Erythroblast (primary cell): ENCODE data around the gene NRL.
A peak's percentile ranks its signal among the peaks of the same experiment; 100 is the strongest.

Experiments used
- GATA1 ChIP-seq: IDR thresholded peaks from 2 replicates; pipeline ENCODE4 v1.6.1; 2011; ENCODE audit warnings: low read depth, mild to moderate bottlenecking, control low read depth, low read length, moderate library complexity
- POLR2A ChIP-seq: IDR thresholded peaks from 2 replicates; pipeline ENCODE4 v1.6.1; 2011; ENCODE audit warnings: mild to moderate bottlenecking, low read length

DNA sequence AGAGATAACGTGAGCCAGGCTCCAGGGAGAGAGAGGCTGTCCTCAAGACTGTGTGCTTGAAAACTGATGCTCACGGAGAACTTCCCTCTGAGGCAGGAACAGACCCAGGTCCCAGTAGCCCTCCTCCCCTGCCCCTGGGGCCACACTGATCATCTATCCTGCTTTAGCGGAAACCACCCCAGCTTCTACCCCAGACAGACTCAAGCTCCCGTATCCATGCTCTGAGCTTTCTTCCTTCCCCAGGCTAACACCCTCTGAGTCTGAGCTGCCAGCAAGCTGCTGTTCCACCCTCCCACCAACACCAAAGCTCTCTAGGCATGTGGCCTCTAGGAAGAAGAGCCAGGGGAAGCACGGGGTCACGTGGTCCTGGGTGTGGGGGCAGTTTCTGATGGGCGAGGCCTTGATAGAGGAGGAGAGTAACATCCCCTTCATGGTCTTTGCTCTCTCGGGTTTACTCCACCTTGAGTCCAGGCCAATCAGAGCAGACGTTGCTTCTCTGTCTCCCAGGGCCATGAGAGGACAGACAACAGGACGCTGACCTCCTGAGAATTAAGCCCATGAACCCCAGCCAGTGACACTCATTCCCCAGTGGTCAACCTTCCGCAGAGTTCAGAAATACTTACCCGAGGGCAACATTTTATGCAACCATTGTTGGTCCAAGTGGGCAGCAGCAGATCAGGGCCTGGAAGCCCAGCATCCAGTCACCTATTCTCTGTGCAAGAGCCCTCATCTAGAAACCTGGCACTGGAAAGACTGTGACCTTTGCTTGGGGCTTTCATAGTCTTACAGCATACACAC, 19.3 kb downstream of the NRL start:
- peak; percentile 98 for TF ChIP-seq POLR2A
- TF ChIP-seq GATA1: no peak
